GM12865 (cell line): ENCODE results near the gene PSMD11.

Experiments
- DNase-seq: peaks from one replicate; pipeline ENCODE4 v3.0.0; 2010; ENCODE audit warnings: low read depth
- H3K4me3 ChIP-seq: 2 replicates; pipeline ENCODE4 v1.5.1; 2011; ENCODE audit warnings: mild to moderate bottlenecking, low read depth, low read length, control low read depth
- CTCF ChIP-seq: IDR thresholded peaks from 2 replicates; pipeline ENCODE4 v1.5.1; 2011; ENCODE audit warnings: low read length, control low read depth, low read depth, inconsistent platforms; ENCODE audit not compliant: insufficient read depth; ENCODE audit errors: missing control alignments

The PSMD11 gene

GRCh38 chr17:32479074-32479617, 34.8 kb downstream of the PSMD11 start:
- no peak for TF ChIP-seq CTCF
- no peak overlapping the region for H3K4me3 ChIP-seq
- no peak for DNase-seq

DNA sequence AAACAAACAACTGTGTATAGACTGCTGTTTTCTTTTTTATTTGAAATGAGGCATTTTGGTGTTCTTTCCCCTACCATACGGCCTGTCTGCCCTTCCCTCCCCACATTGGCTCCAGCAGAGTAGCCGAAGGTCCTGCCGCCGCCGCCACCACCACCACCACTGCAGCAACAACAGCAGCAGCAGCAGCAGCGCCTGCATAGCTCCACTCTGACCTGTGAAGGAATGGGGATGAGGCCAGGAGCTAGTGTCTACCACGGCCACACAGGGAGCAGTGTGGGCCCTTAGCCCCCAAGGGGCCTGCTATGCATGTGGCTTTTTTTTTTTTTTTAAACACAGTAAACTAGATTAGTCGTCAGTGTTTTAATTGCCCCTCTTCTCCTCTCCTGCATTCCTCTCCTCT, 36.9 kb downstream of the PSMD11 start:
- DNase-seq = no peak
- TF ChIP-seq CTCF = no peak

DNA sequence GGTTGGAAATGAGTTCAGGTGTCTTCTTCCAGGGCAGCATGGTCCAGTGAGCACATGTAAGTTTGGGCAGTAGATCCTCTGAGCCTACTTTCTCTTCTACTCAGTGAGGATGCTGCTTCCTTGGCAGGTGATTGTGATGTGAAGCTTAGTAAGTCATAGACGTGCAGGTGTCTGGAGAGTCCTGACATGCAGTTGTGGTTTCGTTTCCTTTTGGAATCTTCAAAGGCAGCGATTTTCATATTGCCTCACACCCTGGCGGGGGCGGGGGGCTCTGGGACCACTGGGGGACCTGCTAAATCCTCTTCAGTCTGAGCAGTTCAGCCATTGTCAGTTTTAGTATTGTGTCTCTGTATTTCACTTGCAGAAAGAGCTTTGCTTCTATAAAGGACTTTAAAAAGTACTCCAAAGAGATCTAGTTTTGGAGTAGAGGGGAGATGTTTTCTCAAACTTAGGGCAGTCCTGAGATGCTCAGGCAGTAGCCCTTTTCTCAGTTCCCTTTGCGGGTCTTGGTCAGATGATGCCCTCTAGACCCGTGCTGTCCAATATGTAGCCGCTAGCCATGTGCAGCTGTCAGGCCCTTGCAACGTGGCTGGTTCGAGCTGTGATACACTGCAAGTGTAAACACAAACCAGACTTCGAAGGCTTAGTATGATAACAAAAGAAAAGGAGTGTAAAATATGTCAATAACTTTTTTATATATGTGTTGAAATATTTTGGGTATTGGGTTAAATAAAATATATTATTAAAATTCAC, 38.4 kb downstream of the PSMD11 start:
- TF ChIP-seq CTCF = no peak
- no peak overlapping the region for H3K4me3 ChIP-seq
- no peak for DNase-seq

More for the DNA sequence above, 36.9 kb downstream of the PSMD11 start:
- no peak overlapping the region for H3K4me3 ChIP-seq

DNA sequence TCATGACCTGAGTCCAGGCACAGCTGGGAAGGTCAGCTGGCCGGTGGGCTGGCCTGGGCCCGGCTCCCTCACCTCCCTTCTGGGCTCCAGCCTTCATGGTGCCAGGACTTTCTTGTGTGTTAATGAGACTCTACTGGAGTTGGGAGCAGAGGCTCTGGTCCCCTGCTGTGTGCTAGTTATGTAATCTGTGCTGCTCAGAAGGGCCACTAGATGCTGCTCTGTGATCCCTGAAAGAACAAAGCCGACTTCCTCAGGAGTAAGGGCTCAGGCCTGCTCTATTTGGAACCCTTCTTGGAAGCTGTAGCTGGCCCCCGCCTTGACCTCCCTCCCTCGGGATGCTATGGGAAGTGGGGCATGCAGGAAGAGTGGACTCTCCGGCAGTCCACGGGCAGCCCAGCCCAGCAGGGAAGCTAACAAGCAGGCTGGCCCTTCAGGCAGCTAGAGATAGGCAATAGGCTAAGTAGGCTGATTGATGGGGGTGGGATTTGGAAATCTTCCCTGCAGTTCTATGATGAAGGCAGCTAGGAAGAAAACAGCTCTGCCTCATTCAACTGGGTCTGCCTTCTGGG, 39.2 kb downstream of the PSMD11 start:
- peak; percentile 94 for TF ChIP-seq CTCF
- DNase-seq = peak; percentile 76

GRCh38 chr17:32484041-32484461, 39.7 kb downstream of the PSMD11 start:
- no peak for TF ChIP-seq CTCF
- DNase-seq = no peak
- no peak overlapping the region for H3K4me3 ChIP-seq

More for the DNA sequence above, 39.2 kb downstream of the PSMD11 start:
- H3K4me3 ChIP-seq = no peak overlapping the region

GRCh38 chr17:32484628-32485027, 40.3 kb downstream of the PSMD11 start:
- no peak for DNase-seq
- no peak for TF ChIP-seq CTCF
- no peak overlapping the region for H3K4me3 ChIP-seq
